Gastroesophageal sphincter (tissue), 4 donors: ENCODE measurements around the gene RFNG. TPM values are rescaled to one million over a fixed set of nuclear protein-coding genes. Genes with fewer than 3 reads are reported as not detected.

ENCODE experiments used
- ATAC-seq: fragments of 150-250 bp; one replicate; pipeline ENCODE4 v1.9.1; 2016; ENCODE audit warnings: mild to moderate bottlenecking, moderate library complexity
- H3K27ac ChIP-seq, 4 donors: fragments of 200-600 bp; sonication (generic) in 3 of 4; 1 replicate in 3 of 4; 2 replicates in 1 of 4; pipeline ENCODE4 v1.5.1; 2016 to 2019
- H3K27me3 ChIP-seq: fragments of 200-600 bp; sonication (generic); one replicate; pipeline ENCODE4 v1.5.1; 2019
- H3K36me3 ChIP-seq, 2 donors: fragments of 200-600 bp; sonication (generic); one replicate each; pipeline ENCODE4 v1.5.1; 2019; ENCODE audit warnings: control low read depth in 1 of 2
- H3K4me1 ChIP-seq, 3 donors: fragments of 200-600 bp; sonication (generic); 1 replicate in 2 of 3; 2 replicates in 1 of 3; pipeline ENCODE4 v1.5.1; 2016 to 2019; ENCODE audit warnings: control low read depth in 2 of 3
- H3K4me3 ChIP-seq, 2 donors: fragments of 200-600 bp; sonication (generic); one replicate each; pipeline ENCODE4 v1.5.1; 2019; ENCODE audit warnings: mild to moderate bottlenecking in 1 of 2, moderate library complexity in 1 of 2
- H3K9me3 ChIP-seq, 3 donors: fragments of 200-600 bp; sonication (generic); one replicate each; pipeline ENCODE4 v1.5.1; 2017 to 2019; ENCODE audit warnings: control low read depth in 2 of 3
- EP300 ChIP-seq: sonication (generic); formaldehyde crosslinking; IDR thresholded peaks from one replicate; pipeline ENCODE4 v1.6.1; 2017; ENCODE audit warnings: antibody characterized with exemption, mild to moderate bottlenecking
- POLR2A ChIP-seq, 2 donors: fragments of 450-650 bp; IDR thresholded peaks; one replicate each; pipeline ENCODE4 v1.6.1; 2017; ENCODE audit warnings: antibody characterized with exemption in 2 of 2, mild to moderate bottlenecking in 2 of 2, moderate library complexity in 1 of 2
- POLR2AphosphoS5 ChIP-seq: sonication (generic); formaldehyde crosslinking; IDR thresholded peaks from one replicate; pipeline ENCODE4 v1.6.1; 2017; ENCODE audit warnings: antibody characterized with exemption
- WGBS, 2 donors: methylation state at CpG; one replicate each; pipeline ENCODE4 v1.1.5; 2018; ENCODE audit warnings: low coverage in 1 of 2; 5-methylcytosine and 5-hydroxymethylcytosine counted together
- total RNA-seq, 4 donors: library from RNA; depleted of rRNA; stranded (reverse); fragments of >200 nt; gene quantifications; one replicate each; pipeline ENCODE4 v1.1.0, GENCODE V29; 2016
- TF ChIP-seq, protein P1 (sequence below), 4 experiments: fragments of 200-600 bp in 2 of 4; fragments of 450-650 bp in 2 of 4; sonication (generic) in 1 of 4; IDR thresholded peaks; one replicate each; pipeline ENCODE4 v1.5.1; 2017 to 2019; ENCODE audit warnings: antibody characterized with exemption in 4 of 4, mild to moderate bottlenecking in 2 of 4, moderate library complexity in 2 of 4

Gene RFNG
- total RNA-seq, 4 donors from 2014 or later, result 28.8 to 48.2 (median 34.3) TPM

DNA sequence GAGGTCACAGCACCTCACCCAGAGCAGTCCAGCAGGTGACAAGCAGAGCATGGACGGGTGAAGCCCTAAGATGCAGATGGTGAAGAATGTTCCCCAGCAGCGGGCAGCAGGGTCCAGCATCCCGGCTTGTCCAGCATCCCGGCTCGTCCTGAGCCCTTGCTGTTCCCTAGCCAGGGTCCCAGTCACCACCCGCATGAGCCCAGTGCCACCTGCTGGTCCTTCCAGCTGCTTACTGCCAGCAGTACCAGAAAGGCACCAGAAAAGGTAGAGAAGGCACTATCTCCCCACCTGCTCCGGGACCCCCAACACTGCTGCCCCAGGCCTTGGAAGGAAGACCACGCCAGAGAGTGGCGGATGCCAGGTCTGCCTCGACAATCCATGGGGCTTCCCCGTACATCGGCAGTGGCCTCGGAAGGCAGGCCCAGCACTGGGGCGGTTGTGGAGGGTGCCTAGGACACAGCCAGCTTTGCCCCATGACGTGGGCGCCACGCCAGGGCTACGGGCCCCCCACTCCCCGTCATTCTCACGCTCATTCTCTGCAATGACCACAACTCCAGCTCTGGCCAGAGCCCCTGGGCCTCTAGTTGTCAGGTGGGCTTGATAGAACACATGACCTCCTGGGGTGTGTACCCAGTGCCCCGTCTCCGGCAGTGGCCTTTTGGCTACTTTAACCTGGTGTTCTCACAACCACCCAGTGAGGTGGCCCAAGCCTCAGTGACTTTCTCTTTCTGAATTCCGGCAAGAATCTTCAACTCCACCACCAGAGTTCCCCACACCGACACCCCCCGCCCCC, 30.3 kb downstream of the RFNG start:
- H3K36me3 ChIP-seq, result peaks cover 0 to 32% of the 10 kb centered on the region in 2 donors
- H3K9me3 ChIP-seq, result no peaks in the 10 kb centered on the region
- no peak for TF ChIP-seq POLR2AphosphoS5
- TF ChIP-seq, protein P1, sequence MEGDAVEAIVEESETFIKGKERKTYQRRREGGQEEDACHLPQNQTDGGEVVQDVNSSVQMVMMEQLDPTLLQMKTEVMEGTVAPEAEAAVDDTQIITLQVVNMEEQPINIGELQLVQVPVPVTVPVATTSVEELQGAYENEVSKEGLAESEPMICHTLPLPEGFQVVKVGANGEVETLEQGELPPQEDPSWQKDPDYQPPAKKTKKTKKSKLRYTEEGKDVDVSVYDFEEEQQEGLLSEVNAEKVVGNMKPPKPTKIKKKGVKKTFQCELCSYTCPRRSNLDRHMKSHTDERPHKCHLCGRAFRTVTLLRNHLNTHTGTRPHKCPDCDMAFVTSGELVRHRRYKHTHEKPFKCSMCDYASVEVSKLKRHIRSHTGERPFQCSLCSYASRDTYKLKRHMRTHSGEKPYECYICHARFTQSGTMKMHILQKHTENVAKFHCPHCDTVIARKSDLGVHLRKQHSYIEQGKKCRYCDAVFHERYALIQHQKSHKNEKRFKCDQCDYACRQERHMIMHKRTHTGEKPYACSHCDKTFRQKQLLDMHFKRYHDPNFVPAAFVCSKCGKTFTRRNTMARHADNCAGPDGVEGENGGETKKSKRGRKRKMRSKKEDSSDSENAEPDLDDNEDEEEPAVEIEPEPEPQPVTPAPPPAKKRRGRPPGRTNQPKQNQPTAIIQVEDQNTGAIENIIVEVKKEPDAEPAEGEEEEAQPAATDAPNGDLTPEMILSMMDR (IDR thresholded peaks at IDR 0.05), result peak in 3 of 4 experiments; percentile 73 to 78 (median 77)
- H3K27me3 ChIP-seq, result no peaks in the 10 kb centered on the region
- peak overlapping the region in 2 of 4 donors; percentile 82 to 85 for H3K27ac ChIP-seq
- peak overlapping the region in 1 of 2 donors; percentile 94 for H3K4me3 ChIP-seq
- H3K4me1 ChIP-seq, result peaks cover 0 to 49% (median 25%) of the 10 kb centered on the region in 3 donors
- no peak for ATAC-seq
- 43% methylated on average over 7 of the region's 25 CpGs; no CpG with 5 or more reads in 1 of the 2 donors for WGBS, 2 donors

DNA sequence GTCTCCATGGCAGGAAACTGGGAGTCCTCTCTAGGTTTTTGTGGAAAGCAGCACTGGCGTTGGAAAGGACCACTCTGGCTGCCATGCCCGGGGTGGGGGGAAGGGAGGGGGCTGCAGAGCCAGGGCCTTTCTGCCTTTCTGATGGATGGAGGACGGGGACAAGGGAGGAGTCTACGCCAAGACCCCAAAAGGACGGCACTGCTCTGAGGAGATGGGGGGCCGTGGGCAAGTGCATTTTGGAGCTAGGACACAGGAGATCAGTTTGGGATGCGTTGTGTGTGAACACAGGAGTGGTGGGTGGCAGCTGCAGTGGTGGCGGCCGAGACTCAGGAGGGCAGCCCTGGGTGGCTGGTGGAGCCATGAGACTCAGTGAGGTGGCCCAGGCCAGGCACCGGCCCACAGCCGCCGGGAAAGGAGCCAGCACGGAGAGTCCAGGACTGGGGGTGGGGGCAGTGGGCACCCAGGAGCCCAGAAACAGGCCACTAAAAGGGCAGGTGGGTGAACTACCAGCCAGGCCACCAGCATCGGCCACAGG, 31.0 kb downstream of the RFNG start:
- 59% methylated on average over 12 of the region's 14 CpGs; no CpG with 5 or more reads in 1 of the 2 donors for WGBS, 2 donors
- H3K9me3 ChIP-seq, result no peaks in the 10 kb centered on the region
- H3K4me1 ChIP-seq, result peaks cover 0 to 49% (median 25%) of the 10 kb centered on the region in 3 donors

DNA sequence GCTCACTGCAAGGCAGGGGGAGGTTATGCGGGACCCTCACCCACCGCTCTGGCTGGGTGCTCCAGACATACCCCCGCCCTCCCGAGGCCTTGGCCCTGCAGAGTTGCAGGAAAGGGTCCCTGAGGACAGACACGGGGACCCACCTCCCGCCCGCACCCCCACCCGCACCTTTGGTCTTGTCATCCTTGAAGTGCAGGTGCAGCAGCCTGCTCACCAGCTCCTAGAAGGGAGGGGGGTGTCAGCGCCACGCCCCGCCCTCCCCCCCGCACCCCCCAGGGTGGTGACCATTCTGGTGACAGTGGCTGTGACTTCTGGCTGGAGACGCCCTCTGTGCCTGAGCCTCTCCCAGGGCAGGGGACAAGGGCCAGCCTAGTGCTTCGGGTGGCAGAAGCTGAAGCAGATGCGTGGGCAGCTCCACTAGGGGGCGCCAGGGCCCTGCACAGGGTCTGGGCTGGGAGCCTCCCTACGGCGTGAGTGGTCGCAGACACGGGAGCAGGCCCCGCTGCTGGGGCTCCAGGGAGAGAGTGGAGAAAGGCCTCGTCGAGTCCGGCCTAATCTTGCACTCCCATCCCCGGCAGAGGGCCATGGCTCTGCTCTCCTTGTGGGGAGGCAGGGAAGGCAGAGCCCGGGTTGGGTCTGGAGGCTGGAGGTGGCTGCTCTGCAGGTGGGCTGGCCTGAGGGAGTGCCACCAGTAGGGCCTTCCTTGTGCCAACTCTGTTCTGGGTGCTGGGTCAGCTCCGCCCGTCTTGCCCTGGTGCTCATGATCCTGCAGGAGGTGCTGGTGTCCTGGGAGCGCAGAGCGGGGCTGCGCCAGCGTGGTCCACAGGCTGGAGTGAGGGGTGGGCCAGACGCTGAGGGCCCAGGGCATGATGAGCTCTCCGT, 31.7 kb downstream of the RFNG start:
- no peak for TF ChIP-seq EP300
- TF ChIP-seq POLR2A (IDR thresholded peaks at IDR 0.05), result no peak
- TF ChIP-seq POLR2AphosphoS5, result no peak
- TF ChIP-seq, protein P1 (IDR thresholded peaks at IDR 0.05), result peak in 3 of 4 experiments; percentile 44 to 75 (median 54)
- Histone ChIP-seq H3K27ac (no peak overlapping the region), H3K27me3 (no peaks in the 10 kb centered on the region), H3K9me3 (no peaks in the 10 kb centered on the region), H3K4me1 (peaks cover 0 to 49% (median 25%) of the 10 kb centered on the region in 3 donors), H3K4me3 (no peak overlapping the region), H3K36me3 (peaks cover 0 to 28% of the 10 kb centered on the region in 2 donors)
- WGBS, 2 donors, result no CpG with 5 or more reads among the region's 34 CpGs
- ATAC-seq, result no peak

More for the DNA sequence above, 31.0 kb downstream of the RFNG start:
- H3K27ac ChIP-seq, result no peak overlapping the region
- TF ChIP-seq, protein P1 (IDR thresholded peaks at IDR 0.05), result no peak
- TF ChIP-seq EP300, result no peak
- TF ChIP-seq POLR2A (IDR thresholded peaks at IDR 0.05), result no peak
- TF ChIP-seq POLR2AphosphoS5, result no peak
- H3K36me3 ChIP-seq, result peaks cover 0 to 28% of the 10 kb centered on the region in 2 donors
- H3K27me3 ChIP-seq, result no peaks in the 10 kb centered on the region
- ATAC-seq, result no peak
- no peak overlapping the region for H3K4me3 ChIP-seq

DNA sequence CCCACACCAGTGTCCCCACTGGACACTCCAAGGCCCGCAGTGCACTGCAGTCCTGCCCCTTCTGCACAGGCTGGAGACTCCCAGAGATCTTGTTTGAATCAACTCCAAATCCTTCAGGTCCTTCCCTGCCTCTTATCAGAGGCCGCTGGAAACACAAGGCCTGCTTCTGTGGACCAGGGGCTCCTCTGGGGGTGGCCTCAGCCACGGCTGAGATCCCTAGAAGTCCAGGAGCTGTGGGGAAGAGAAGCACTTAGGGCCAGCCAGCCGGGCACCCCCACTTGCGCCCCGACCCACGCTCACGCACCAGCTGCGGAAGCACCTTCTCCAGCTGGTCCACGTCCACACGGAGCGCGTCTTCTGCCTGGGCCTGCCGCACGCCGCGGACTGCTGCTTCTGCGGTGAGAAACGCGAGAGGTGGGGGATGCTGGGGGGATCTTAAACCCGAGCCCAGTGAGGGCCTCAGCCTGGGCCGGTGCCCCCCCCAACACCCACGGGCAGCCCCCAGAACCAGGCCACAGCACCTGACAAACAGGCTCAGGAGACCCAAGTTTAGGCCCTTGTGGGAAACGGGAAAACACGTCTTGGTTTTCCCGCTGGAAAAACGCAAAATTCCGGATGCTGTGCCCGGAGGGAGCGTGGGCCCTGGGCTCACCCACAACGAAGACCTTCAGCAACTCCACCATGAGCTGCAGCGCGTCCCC, 32.5 kb downstream of the RFNG start:
- Histone ChIP-seq H3K27me3 (no peaks in the 10 kb centered on the region), H3K4me3 (no peak overlapping the region), H3K4me1 (peaks cover 0 to 41% (median 24%) of the 10 kb centered on the region in 3 donors), H3K27ac (no peak overlapping the region), H3K36me3 (peaks cover 0 to 28% of the 10 kb centered on the region in 2 donors), H3K9me3 (no peaks in the 10 kb centered on the region)
- 88% methylated on average over 8 of the region's 33 CpGs; no CpG with 5 or more reads in 1 of the 2 donors for WGBS, 2 donors
- ATAC-seq, result no peak
- TF ChIP-seq POLR2A (IDR thresholded peaks at IDR 0.05), result no peak
- no peak for TF ChIP-seq POLR2AphosphoS5
- TF ChIP-seq, protein P1 (IDR thresholded peaks at IDR 0.05), result no peak
- TF ChIP-seq EP300, result no peak
